CD8-positive, alpha-beta memory T cell (primary cell): ENCODE measurements around the gene DEDD2. TPM values are rescaled to one million over a fixed set of nuclear protein-coding genes. Genes with fewer than 3 reads are reported as not detected.

Source experiments
- CTCF ChIA-PET: fragments of 350-600 bp; sonication (Branson Sonifier 250); formaldehyde crosslinking; loops from one replicate; lab custom pipeline; 2021; ENCODE audit warnings: antibody characterized with exemption; lab: Charles Lee
- POLR2A ChIA-PET: fragments of 350-600 bp; sonication (Branson Sonifier 250); formaldehyde crosslinking; loops from one replicate; lab custom pipeline; 2021; ENCODE audit warnings: antibody characterized with exemption; lab: Charles Lee
- DNase-seq, 5 donors: peaks; one replicate each; pipeline versions ENCODE4 v3.0.0 to v3.0.0-alpha.2; 2020 to 2022; ENCODE audit warnings: mixed read lengths in 1 of 5
- H3K27ac ChIP-seq: one replicate; pipeline ENCODE4 v1.7.0; 2013; ENCODE audit warnings: low read depth, mild to moderate bottlenecking, low read length, moderate library complexity
- H3K27me3 ChIP-seq: 2 replicates; pipeline ENCODE4 v1.7.0; 2013; ENCODE audit warnings: low read length, mild to moderate bottlenecking; ENCODE audit not compliant: insufficient read depth, poor library complexity, severe bottlenecking
- H3K36me3 ChIP-seq: 2 replicates; pipeline ENCODE4 v1.7.0; 2013; ENCODE audit warnings: mild to moderate bottlenecking, low read length, moderate library complexity; ENCODE audit not compliant: insufficient read depth
- H3K4me1 ChIP-seq: 2 replicates; pipeline ENCODE4 v1.7.0; 2013; ENCODE audit warnings: mild to moderate bottlenecking, low read length, moderate library complexity; ENCODE audit not compliant: insufficient read depth
- H3K4me3 ChIP-seq: 2 replicates; pipeline ENCODE4 v1.7.0; 2013; ENCODE audit warnings: mild to moderate bottlenecking, low read length
- H3K9me3 ChIP-seq: 2 replicates; pipeline ENCODE4 v1.7.0; 2013; ENCODE audit warnings: mild to moderate bottlenecking, low read length
- H3K27ac Mint-ChIP-seq, 8 donors: one replicate each; pipeline ENCODE4 v1.8.0; 2020 to 2021; ENCODE audit warnings: mixed read lengths in 8 of 8, mild to moderate bottlenecking in 6 of 8, inconsistent platforms in 3 of 8, moderate library complexity in 3 of 8
- H3K27me3 Mint-ChIP-seq, 2 donors: one replicate each; pipeline ENCODE4 v1.8.0; 2020 to 2021; ENCODE audit warnings: mixed read lengths in 2 of 2, mild to moderate bottlenecking in 1 of 2, moderate library complexity in 1 of 2
- H3K36me3 Mint-ChIP-seq, 3 donors: one replicate each; pipeline ENCODE4 v1.8.0; 2020 to 2021; ENCODE audit warnings: mixed read lengths in 3 of 3, inconsistent platforms in 1 of 3, mild to moderate bottlenecking in 1 of 3
- H3K4me1 Mint-ChIP-seq, 3 donors: one replicate each; pipeline ENCODE4 v1.8.0; 2020 to 2021; ENCODE audit warnings: mixed read lengths in 3 of 3, inconsistent platforms in 1 of 3, mild to moderate bottlenecking in 1 of 3
- H3K4me3 Mint-ChIP-seq, 7 donors: one replicate each; pipeline ENCODE4 v1.8.0; 2020 to 2021; ENCODE audit warnings: mixed read lengths in 7 of 7, mild to moderate bottlenecking in 6 of 7, moderate library complexity in 4 of 7, inconsistent platforms in 2 of 7
- H3K9me3 Mint-ChIP-seq, 5 donors: one replicate each; pipeline ENCODE4 v1.8.0; 2020 to 2022; ENCODE audit warnings: mixed read lengths in 5 of 5, mild to moderate bottlenecking in 3 of 5, moderate library complexity in 2 of 5, inconsistent platforms in 1 of 5
- polyA plus RNA-seq: library from polyadenylated mRNA; unstranded; fragments of 300-500 nt; fragmentation: Illumina TruSeq; gene quantifications from one replicate; pipeline ENCODE4 v1.2.3, GENCODE V29; 2021
- total RNA-seq, 2 experiments: library from RNA; stranded (reverse); gene quantifications; one replicate each; pipeline ENCODE4 v1.2.3, GENCODE V29; 2021

DEDD2 gene
- total and polyA plus RNA-seq, 3 experiments from 2014 or later: 30.0 to 163 (median 32.7) TPM

GRCh38 chr19:42161616-42162263 lies 55.7 kb downstream of the DEDD2 start:
- H3K36me3 Mint-ChIP-seq: peaks cover 0 to 6% (median 4%) of the 10 kb centered on the region in 3 donors
- H3K4me3 ChIP-seq: no peak overlapping the region
- H3K27ac ChIP-seq: no peak overlapping the region
- no peaks in the 10 kb centered on the region for H3K4me1 ChIP-seq
- peaks cover 6 to 7% (median 6%) of the 10 kb centered on the region in 3 donors for H3K4me1 Mint-ChIP-seq
- CTCF ChIA-PET: no interaction called here
- no peaks in the 10 kb centered on the region for H3K9me3 Mint-ChIP-seq
- POLR2A ChIA-PET: no interaction called here
- H3K27me3 ChIP-seq: no peaks in the 10 kb centered on the region
- DNase-seq: no peak
- no peak overlapping the region for H3K4me3 Mint-ChIP-seq
- peaks cover 0 to 2% of the 10 kb centered on the region in 2 donors for H3K27me3 Mint-ChIP-seq
- H3K9me3 ChIP-seq: no peaks in the 10 kb centered on the region
- H3K36me3 ChIP-seq: no peaks in the 10 kb centered on the region
- no peak overlapping the region for H3K27ac Mint-ChIP-seq

DNA sequence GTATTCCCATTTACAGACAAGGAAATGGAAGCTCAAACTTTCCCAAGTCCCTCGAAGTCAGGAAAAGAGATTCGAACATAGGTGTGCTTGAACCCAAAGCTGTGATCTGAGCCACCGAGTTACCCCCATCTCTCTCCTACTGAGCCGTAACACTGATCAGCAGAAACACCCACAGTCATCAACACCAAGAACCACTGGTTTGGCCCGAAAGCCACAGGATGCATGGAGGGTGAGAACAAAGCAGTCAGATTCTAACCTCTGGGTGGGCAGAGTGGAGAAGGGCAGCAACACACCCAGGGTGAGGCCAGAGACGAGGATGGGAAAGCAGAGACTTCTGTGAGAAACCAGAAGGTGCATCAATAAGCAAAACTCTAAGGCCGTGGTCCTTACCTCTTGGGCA lies 57.5 kb downstream of the DEDD2 start:
- no peak overlapping the region for H3K27ac Mint-ChIP-seq
- H3K9me3 Mint-ChIP-seq: no peaks in the 10 kb centered on the region
- H3K36me3 Mint-ChIP-seq: peaks cover 0 to 12% (median 6%) of the 10 kb centered on the region in 3 donors
- H3K9me3 ChIP-seq: no peaks in the 10 kb centered on the region
- POLR2A ChIA-PET: no interaction called here
- peak overlapping the region in 2 of 7 donors; percentile 39 to 41 for H3K4me3 Mint-ChIP-seq
- H3K4me1 Mint-ChIP-seq: peaks cover 11 to 13% (median 12%) of the 10 kb centered on the region in 3 donors
- CTCF ChIA-PET: no interaction called here
- DNase-seq: no peak
- peaks cover 0 to 2% of the 10 kb centered on the region in 2 donors for H3K27me3 Mint-ChIP-seq
- no peak overlapping the region for H3K27ac ChIP-seq
- no peaks in the 10 kb centered on the region for H3K36me3 ChIP-seq
- H3K4me3 ChIP-seq: no peak overlapping the region
- no peaks in the 10 kb centered on the region for H3K4me1 ChIP-seq
- H3K27me3 ChIP-seq: no peaks in the 10 kb centered on the region

- Histone ChIP-seq H3K4me1 (no peaks in the 10 kb centered on the region), H3K27me3 (no peaks in the 10 kb centered on the region), H3K27ac (no peak overlapping the region), H3K36me3 (no peaks in the 10 kb centered on the region), H3K4me3 (no peak overlapping the region), H3K9me3 (no peaks in the 10 kb centered on the region)
- H3K27me3 Mint-ChIP-seq: peaks cover 0 to 2% of the 10 kb centered on the region in 2 donors
- POLR2A ChIA-PET: no interaction called here
- H3K9me3 Mint-ChIP-seq: no peaks in the 10 kb centered on the region
- CTCF ChIA-PET: no interaction called here
- H3K36me3 Mint-ChIP-seq: peaks cover 0 to 12% (median 6%) of the 10 kb centered on the region in 3 donors
- H3K4me1 Mint-ChIP-seq: peaks cover 20 to 22% (median 21%) of the 10 kb centered on the region in 3 donors
- DNase-seq: no peak
- H3K27ac Mint-ChIP-seq: peak overlapping the region in 1 of 8 donors; percentile 61
- H3K4me3 Mint-ChIP-seq: no peak overlapping the region
Measured at GRCh38 chr19:42158926-42159325, 58.6 kb downstream of the DEDD2 start.

DNA sequence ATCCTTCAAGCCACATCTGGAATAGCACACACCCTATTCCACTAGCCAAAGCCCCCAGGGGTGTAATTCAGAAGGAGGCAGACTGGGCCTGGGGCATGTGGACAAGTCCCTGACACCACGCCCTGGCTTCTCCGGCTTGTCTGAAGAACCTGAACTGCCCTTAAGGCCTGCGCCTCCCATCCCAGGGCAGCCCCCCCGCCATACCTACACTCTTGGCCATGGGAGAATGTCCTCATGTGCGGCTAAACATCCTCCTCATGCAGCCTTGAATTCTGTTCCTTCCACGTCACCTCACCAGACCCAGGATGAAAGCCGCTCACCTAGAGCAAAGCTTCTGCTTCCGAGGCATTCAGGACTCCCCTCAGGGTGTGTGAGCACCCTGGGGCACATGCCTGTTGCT lies 60.9 kb downstream of the DEDD2 start:
- Mint-ChIP-seq H3K27me3 (peaks cover 0 to 5% of the 10 kb centered on the region in 2 donors), H3K4me3 (no peak overlapping the region)
- POLR2A ChIA-PET: no interaction called here

GRCh38 chr19:42155796-42156195 lies 61.7 kb downstream of the DEDD2 start:
- H3K9me3 ChIP-seq: no peaks in the 10 kb centered on the region
- ChIA-PET CTCF (no interaction called here), POLR2A (no interaction called here)
- Mint-ChIP-seq H3K9me3 (no peaks in the 10 kb centered on the region), H3K4me1 (peaks cover 24 to 25% (median 25%) of the 10 kb centered on the region in 3 donors), H3K27ac (peak overlapping the region in 1 of 8 donors; percentile 68), H3K36me3 (peaks cover 0 to 12% (median 8%) of the 10 kb centered on the region in 3 donors), H3K4me3 (no peak overlapping the region), H3K27me3 (peaks cover 0 to 5% of the 10 kb centered on the region in 2 donors)
- H3K4me3 ChIP-seq: no peak overlapping the region
- H3K4me1 ChIP-seq: no peaks in the 10 kb centered on the region
- H3K27ac ChIP-seq: no peak overlapping the region
- H3K36me3 ChIP-seq: no peaks in the 10 kb centered on the region
- peaks cover 5% of the 10 kb centered on the region for H3K27me3 ChIP-seq
- no peak for DNase-seq

More for the DNA sequence above, 60.9 kb downstream of the DEDD2 start:
- H3K4me1 ChIP-seq: no peaks in the 10 kb centered on the region
- H3K36me3 ChIP-seq: no peaks in the 10 kb centered on the region
- H3K9me3 ChIP-seq: no peaks in the 10 kb centered on the region
- H3K4me1 Mint-ChIP-seq: peaks cover 24 to 25% (median 25%) of the 10 kb centered on the region in 3 donors
- no peak overlapping the region for H3K27ac ChIP-seq
- H3K36me3 Mint-ChIP-seq: peaks cover 0 to 12% (median 8%) of the 10 kb centered on the region in 3 donors
- no peak for DNase-seq
- H3K9me3 Mint-ChIP-seq: no peaks in the 10 kb centered on the region
- peaks cover 4% of the 10 kb centered on the region for H3K27me3 ChIP-seq
- H3K4me3 ChIP-seq: no peak overlapping the region
- CTCF ChIA-PET: no interaction called here
- no peak overlapping the region for H3K27ac Mint-ChIP-seq

- Mint-ChIP-seq H3K27me3 (peaks cover 0 to 5% of the 10 kb centered on the region in 2 donors), H3K4me3 (peak overlapping the region in 2 of 7 donors; percentile 2 to 34), H3K36me3 (peaks cover 0 to 12% (median 5%) of the 10 kb centered on the region in 3 donors), H3K4me1 (peaks cover 19 to 20% (median 20%) of the 10 kb centered on the region in 3 donors), H3K9me3 (no peaks in the 10 kb centered on the region), H3K27ac (peak overlapping the region in 7 of 8 donors; percentile 7 to 79 (median 43))
- Histone ChIP-seq H3K4me1 (no peaks in the 10 kb centered on the region), H3K4me3 (no peak overlapping the region), H3K27ac (no peak overlapping the region), H3K27me3 (peaks cover 5% of the 10 kb centered on the region), H3K9me3 (no peaks in the 10 kb centered on the region), H3K36me3 (no peaks in the 10 kb centered on the region)
- ChIA-PET CTCF (no interaction called here), POLR2A (no interaction called here)
- DNase-seq: no peak
Measured at GRCh38 chr19:42154471-42155323, 62.8 kb downstream of the DEDD2 start.

GRCh38 chr19:42153672-42154433 lies 63.6 kb downstream of the DEDD2 start:
- ChIA-PET CTCF (no interaction called here), POLR2A (no interaction called here)
- Mint-ChIP-seq H3K27me3 (peaks cover 0 to 11% of the 10 kb centered on the region in 2 donors), H3K4me1 (peaks cover 24 to 26% (median 26%) of the 10 kb centered on the region in 3 donors), H3K36me3 (peaks cover 0 to 12% (median 4%) of the 10 kb centered on the region in 3 donors), H3K27ac (peak overlapping the region in 6 of 8 donors; percentile 17 to 79 (median 40)), H3K4me3 (peak overlapping the region in 1 of 7 donors; percentile 2), H3K9me3 (no peaks in the 10 kb centered on the region)
- no peak overlapping the region for H3K27ac ChIP-seq
- H3K36me3 ChIP-seq: no peaks in the 10 kb centered on the region
- peaks cover 5% of the 10 kb centered on the region for H3K27me3 ChIP-seq
- no peak for DNase-seq
- H3K9me3 ChIP-seq: no peaks in the 10 kb centered on the region
- no peak overlapping the region for H3K4me3 ChIP-seq
- H3K4me1 ChIP-seq: peaks cover 6% of the 10 kb centered on the region
